GM19023 (cell line): ENCODE measurements around the gene TGM5.
"Not testable (repeated sequence)": the region's sequence is repeated elsewhere in the genome, so short reads cannot be mapped to it uniquely, and the experiment has no call there.

Experiments
- ATAC-seq: cut with Tn5 transposase; IDR thresholded peaks from one replicate; pipeline ENCODE4 v1.9.1; 2021; ENCODE audit warnings: mild to moderate bottlenecking, moderate library complexity; ENCODE audit not compliant: unreplicated experiment

Gene TGM5

GRCh38 chr15:43198556-43198955 is 68.2 kb downstream of the TGM5 start:
- not testable (repeated sequence) for ATAC-seq

- ATAC-seq = not testable (repeated sequence)
Observed at GRCh38 chr15:43197773-43198172, 69.0 kb downstream of the TGM5 start.

GRCh38 chr15:43196760-43197548 is 69.8 kb downstream of the TGM5 start:
- ATAC-seq = no peak

- ATAC-seq = no peak
Observed at GRCh38 chr15:43194795-43195194, 71.9 kb downstream of the TGM5 start.

GRCh38 chr15:43193710-43194109 is 73.0 kb downstream of the TGM5 start:
- no peak for ATAC-seq

- ATAC-seq = no peak
Observed at GRCh38 chr15:43190178-43190577, 76.5 kb downstream of the TGM5 start.

- no peak for ATAC-seq
Observed at GRCh38 chr15:43189296-43189695, 77.4 kb downstream of the TGM5 start.

GRCh38 chr15:43187544-43188155 is 79.1 kb downstream of the TGM5 start:
- no peak for ATAC-seq

GRCh38 chr15:43186003-43186353 is 80.8 kb downstream of the TGM5 start:
- ATAC-seq = peak; percentile 17

- ATAC-seq = peak; percentile 98
Observed at GRCh38 chr15:43185157-43186002, 81.3 kb downstream of the TGM5 start, which contains the start of gene CCNDBP1. Gene CCNDBP1, plus strand, starts transcription at chr15:43185403. Its CDS starts 96 bp downstream, at chr15:43185499.

GRCh38 chr15:43184407-43185124 is 82.2 kb downstream of the TGM5 start:
- ATAC-seq = no peak

GRCh38 chr15:43183270-43183669 is 83.5 kb downstream of the TGM5 start:
- ATAC-seq = no peak
